ENCODE results near the gene SLC2A9. TPM values are rescaled to one million over a fixed set of nuclear protein-coding genes. Genes with fewer than 3 reads are reported as not detected.

SLC2A9 gene
- total RNA-seq, 4 donors from 2014 or later: 5.6 to 10.5 (median 6.5) TPM

DNA sequence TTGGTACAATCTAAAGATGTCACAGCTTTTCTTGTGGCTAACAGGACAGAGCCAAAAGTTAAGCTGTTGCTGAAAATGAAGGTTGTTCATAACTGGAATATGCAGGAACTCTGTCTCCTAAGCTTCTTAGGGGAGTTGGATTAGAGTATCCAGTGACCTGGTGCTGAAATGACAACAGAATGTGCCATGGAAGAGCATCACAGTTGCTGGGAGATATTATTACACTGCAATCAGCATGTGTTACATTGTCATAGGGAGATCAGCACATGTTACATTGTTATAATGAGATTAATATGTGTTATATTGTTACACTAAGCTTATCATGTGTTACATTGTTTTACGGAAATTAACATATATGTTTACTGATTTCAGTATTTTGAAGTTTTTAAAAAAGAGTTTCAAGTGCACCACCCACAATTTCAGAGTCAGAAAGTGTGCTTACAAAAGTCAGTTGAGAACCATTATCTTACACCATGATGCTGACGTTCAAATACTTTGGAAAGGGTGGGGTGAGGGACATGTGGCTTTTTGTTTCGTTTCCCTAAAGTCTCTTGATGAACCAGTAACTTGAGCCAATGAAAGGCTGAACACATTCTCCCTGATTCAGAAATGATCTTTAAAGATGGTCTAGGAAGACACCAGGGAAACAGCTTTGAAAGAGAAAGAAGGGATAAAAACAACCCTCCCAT lies 126.5 kb downstream of the SLC2A9 start:
- H3K4me3 ChIP-seq: no peak overlapping the region
- intact Hi-C loops (cut with DNase I): no loop called here
- no peak overlapping the region for H3K27ac ChIP-seq (replicated peaks in 1 of 4)
- no peaks in the 10 kb centered on the region for H3K36me3 ChIP-seq
- H3K9me3 ChIP-seq: no peaks in the 10 kb centered on the region
- DNase-seq (ENCODE audit: extremely low spot score): no peak
- TF ChIP-seq POLR2AphosphoS5 (IDR thresholded peaks at IDR 0.05) (no peak), CTCF (IDR thresholded peaks at IDR 0.05) (no peak), EP300 (IDR thresholded peaks at IDR 0.05) (no peak), POLR2A (IDR thresholded peaks at IDR 0.05; ENCODE audit: low read depth) (no peak)
- WGBS: 68% methylated on average over 3 of the region's 3 CpGs
- H3K4me1 ChIP-seq: no peaks in the 10 kb centered on the region
- H3K27me3 ChIP-seq: no peaks in the 10 kb centered on the region

GRCh38 chr4:9893329-9894108 lies 127.8 kb downstream of the SLC2A9 start:
- TF ChIP-seq POLR2A (IDR thresholded peaks at IDR 0.05; ENCODE audit: low read depth): no peak
- TF ChIP-seq EP300 (IDR thresholded peaks at IDR 0.05): no peak
- TF ChIP-seq CTCF (IDR thresholded peaks at IDR 0.05): no peak
- no peak for TF ChIP-seq POLR2AphosphoS5 (IDR thresholded peaks at IDR 0.05)
- intact Hi-C loops (cut with DNase I): no loop called here
- Histone ChIP-seq H3K27ac (replicated peaks in 1 of 4) (no peak overlapping the region), H3K27me3 (no peaks in the 10 kb centered on the region), H3K4me1 (no peaks in the 10 kb centered on the region), H3K9me3 (no peaks in the 10 kb centered on the region), H3K36me3 (no peaks in the 10 kb centered on the region), H3K4me3 (no peak overlapping the region)
- DNase-seq (ENCODE audit: extremely low spot score): no peak
- 76% methylated on average over 8 of the region's 8 CpGs for WGBS

DNA sequence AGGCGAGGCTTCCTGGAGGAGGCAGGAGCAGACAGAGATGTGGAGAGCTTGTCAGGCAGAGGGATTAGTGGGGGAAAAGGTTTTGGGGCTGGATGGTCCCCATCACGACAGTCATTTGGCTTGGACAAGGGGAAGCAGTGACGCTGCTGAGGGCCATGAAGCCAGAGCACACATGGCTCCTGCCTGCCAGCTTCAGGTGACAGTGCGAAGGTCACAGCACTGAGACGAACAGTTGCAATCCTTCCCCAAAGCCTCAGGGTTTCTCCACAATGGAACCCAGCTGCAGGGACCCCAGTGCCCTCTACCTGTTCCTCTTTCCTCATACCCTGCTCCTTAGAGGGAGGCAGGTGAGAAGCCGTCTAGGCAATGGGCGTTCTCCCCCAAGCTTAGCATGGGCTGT lies 129.6 kb downstream of the SLC2A9 start:
- intact Hi-C loops (cut with DNase I): no loop called here
- H3K27ac ChIP-seq (replicated peaks in 1 of 4): no peak overlapping the region
- no peaks in the 10 kb centered on the region for H3K27me3 ChIP-seq
- TF ChIP-seq POLR2A (IDR thresholded peaks at IDR 0.05; ENCODE audit: low read depth) (no peak), EP300 (IDR thresholded peaks at IDR 0.05) (no peak), CTCF (IDR thresholded peaks at IDR 0.05) (no peak), POLR2AphosphoS5 (IDR thresholded peaks at IDR 0.05) (no peak)
- H3K4me3 ChIP-seq: no peak overlapping the region
- no peaks in the 10 kb centered on the region for H3K36me3 ChIP-seq
- no peaks in the 10 kb centered on the region for H3K9me3 ChIP-seq
- 88% methylated on average over 5 of the region's 7 CpGs for WGBS
- no peak for DNase-seq (ENCODE audit: extremely low spot score)
- no peaks in the 10 kb centered on the region for H3K4me1 ChIP-seq

- no peaks in the 10 kb centered on the region for H3K4me1 ChIP-seq
- TF ChIP-seq EP300 (IDR thresholded peaks at IDR 0.05): no peak
- TF ChIP-seq POLR2AphosphoS5 (IDR thresholded peaks at IDR 0.05): no peak
- TF ChIP-seq POLR2A (IDR thresholded peaks at IDR 0.05; ENCODE audit: low read depth): no peak
- no peak for TF ChIP-seq CTCF (IDR thresholded peaks at IDR 0.05)
- WGBS: 76% methylated on average over 5 of the region's 7 CpGs
- H3K27ac ChIP-seq (replicated peaks in 1 of 4): no peak overlapping the region
- H3K4me3 ChIP-seq: no peak overlapping the region
- no peaks in the 10 kb centered on the region for H3K9me3 ChIP-seq
- intact Hi-C loops (cut with DNase I): no loop called here
- no peak for DNase-seq (ENCODE audit: extremely low spot score)
- H3K36me3 ChIP-seq: no peaks in the 10 kb centered on the region
- no peaks in the 10 kb centered on the region for H3K27me3 ChIP-seq
Observed at GRCh38 chr4:9891056-9891455, 130.2 kb downstream of the SLC2A9 start.
